Osteocyte (in vitro differentiated cells): Measurements from ENCODE around the gene STRA6. TPM values are rescaled to one million over a fixed set of nuclear protein-coding genes. Genes with fewer than 3 reads are reported as not detected.

Experiments
- DNase-seq: peaks from one replicate; pipeline ENCODE4 v3.0.0; 2021; ENCODE audit warnings: mixed read lengths; ENCODE audit not compliant: unreplicated experiment; ENCODE audit errors: extremely low spot score
- H3K27ac Mint-ChIP-seq: one replicate; pipeline ENCODE4 v1.8.0; 2021; ENCODE audit warnings: mild to moderate bottlenecking, mixed read lengths; ENCODE audit not compliant: unreplicated experiment
- H3K27me3 Mint-ChIP-seq: one replicate; pipeline ENCODE4 v1.8.0; 2021; ENCODE audit warnings: mixed read lengths; ENCODE audit not compliant: unreplicated experiment
- H3K36me3 Mint-ChIP-seq: one replicate; pipeline ENCODE4 v1.8.0; 2021; ENCODE audit warnings: mixed read lengths; ENCODE audit not compliant: unreplicated experiment
- H3K4me1 Mint-ChIP-seq: one replicate; pipeline ENCODE4 v1.8.0; 2021; ENCODE audit warnings: mixed read lengths; ENCODE audit not compliant: unreplicated experiment
- H3K4me3 Mint-ChIP-seq: one replicate; pipeline ENCODE4 v1.8.0; 2021; ENCODE audit warnings: mild to moderate bottlenecking, moderate library complexity, mixed read lengths; ENCODE audit not compliant: unreplicated experiment
- H3K9me3 Mint-ChIP-seq: one replicate; pipeline ENCODE4 v1.8.0; 2021; ENCODE audit warnings: mixed read lengths; ENCODE audit not compliant: unreplicated experiment
- CTCF ChIP-seq: fragments of 200-600 bp; sonication (generic); IDR thresholded peaks from 2 replicates; pipeline ENCODE4 v1.5.0; 2021; ENCODE audit warnings: antibody characterized with exemption, mild to moderate bottlenecking, moderate library complexity
- total RNA-seq: library from RNA; stranded (reverse); gene quantifications from 2 replicates; pipeline ENCODE4 v1.2.1, GENCODE V29; 2021

Gene STRA6
- total RNA-seq, 1 donor from 2014 or later: 25.8 TPM

- TF ChIP-seq CTCF: no peak
- Mint-ChIP-seq H3K36me3 (no peaks in the 10 kb centered on the region), H3K4me3 (no peak overlapping the region), H3K27ac (no peak overlapping the region), H3K9me3 (no peaks in the 10 kb centered on the region), H3K27me3 (no peaks in the 10 kb centered on the region), H3K4me1 (peaks cover 42% of the 10 kb centered on the region)
- DNase-seq: no peak
These were observed 7.5 kb upstream of the STRA6 start for GRCh38 chr15:74209997-74210671.

DNA sequence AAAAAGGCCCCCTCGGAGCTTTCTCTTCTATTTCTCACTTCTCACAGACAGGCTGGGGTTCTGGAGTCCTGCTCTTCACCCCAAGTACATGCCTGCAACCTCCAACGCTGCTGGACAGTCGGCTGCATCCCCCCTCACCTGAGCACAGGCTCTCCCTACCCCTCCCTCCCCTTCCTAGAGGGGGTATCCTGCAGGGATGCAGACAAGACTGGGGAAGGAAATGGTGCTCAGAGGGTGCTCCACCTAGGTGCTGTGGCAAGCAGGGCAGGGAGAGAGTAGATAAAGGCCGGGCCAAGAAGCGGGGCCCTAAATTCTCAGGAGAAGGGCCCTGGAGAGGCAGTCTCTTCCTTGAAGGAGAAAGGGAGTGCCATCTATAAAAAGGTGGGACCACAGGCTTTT, 7.0 kb upstream of the STRA6 start:
- H3K4me3 Mint-ChIP-seq: no peak overlapping the region
- no peak for DNase-seq
- H3K36me3 Mint-ChIP-seq: no peaks in the 10 kb centered on the region
- peaks cover 42% of the 10 kb centered on the region for H3K4me1 Mint-ChIP-seq
- TF ChIP-seq CTCF: no peak
- no peaks in the 10 kb centered on the region for H3K27me3 Mint-ChIP-seq
- no peaks in the 10 kb centered on the region for H3K9me3 Mint-ChIP-seq
- no peak overlapping the region for H3K27ac Mint-ChIP-seq

- peaks cover 46% of the 10 kb centered on the region for H3K4me1 Mint-ChIP-seq
- H3K36me3 Mint-ChIP-seq: no peaks in the 10 kb centered on the region
- no peak for DNase-seq
- no peaks in the 10 kb centered on the region for H3K27me3 Mint-ChIP-seq
- H3K27ac Mint-ChIP-seq: no peak overlapping the region
- no peaks in the 10 kb centered on the region for H3K9me3 Mint-ChIP-seq
- no peak overlapping the region for H3K4me3 Mint-ChIP-seq
- TF ChIP-seq CTCF: no peak
These were observed 6.4 kb upstream of the STRA6 start for GRCh38 chr15:74208901-74209559.

GRCh38 chr15:74208496-74208895, 5.9 kb upstream of the STRA6 start:
- Mint-ChIP-seq H3K27me3 (no peaks in the 10 kb centered on the region), H3K9me3 (no peaks in the 10 kb centered on the region), H3K36me3 (no peaks in the 10 kb centered on the region), H3K4me1 (peaks cover 50% of the 10 kb centered on the region), H3K4me3 (no peak overlapping the region), H3K27ac (no peak overlapping the region)
- TF ChIP-seq CTCF: no peak
- DNase-seq: no peak

- no peaks in the 10 kb centered on the region for H3K36me3 Mint-ChIP-seq
- H3K27ac Mint-ChIP-seq: no peak overlapping the region
- no peak for DNase-seq
- peaks cover 57% of the 10 kb centered on the region for H3K4me1 Mint-ChIP-seq
- no peaks in the 10 kb centered on the region for H3K27me3 Mint-ChIP-seq
- no peak overlapping the region for H3K4me3 Mint-ChIP-seq
- TF ChIP-seq CTCF: no peak
- no peaks in the 10 kb centered on the region for H3K9me3 Mint-ChIP-seq
These were observed 5.3 kb upstream of the STRA6 start for GRCh38 chr15:74207652-74208440.
